GM12878 (cell line): Measurements from ENCODE around the gene ORAI1.

ENCODE experiments used
- CREB1 ChIP-seq: IDR thresholded peaks from 2 replicates; pipeline ENCODE4 v1.6.1; 2012; ENCODE audit warnings: low read depth, mild to moderate bottlenecking, inconsistent platforms
- CTCF ChIP-seq, 3 experiments: IDR thresholded peaks in 2 of 3; conservative IDR thresholded peaks in 1 of 3; 2 replicates each; pipeline ENCODE4 v1.5.1; 2011; ENCODE audit warnings: low read depth in 3 of 3, low read length in 3 of 3, mild to moderate bottlenecking in 3 of 3, control low read depth in 2 of 3, moderate library complexity in 2 of 3, inconsistent platforms in 1 of 3, mixed read lengths in 1 of 3; ENCODE audit not compliant: control insufficient read depth in 2 of 3, insufficient read depth in 1 of 3; ENCODE audit errors: extremely low read depth in 1 of 3
- EZH2 ChIP-seq: IDR thresholded peaks from 2 replicates; pipeline ENCODE4 v1.6.1; 2012; ENCODE audit warnings: low read depth, mild to moderate bottlenecking, control low read depth, inconsistent platforms, low read length, borderline replicate concordance; ENCODE audit not compliant: control insufficient read depth
- HDAC6 ChIP-seq: fragments of 200-600 bp; sonication (generic); IDR thresholded peaks from one replicate; pipeline ENCODE4 v1.8.0; 2017; ENCODE audit warnings: antibody characterized with exemption; ENCODE audit not compliant: unreplicated experiment
- IKZF2 ChIP-seq, 2 experiments: fragments of 450-650 bp; IDR thresholded peaks; 2 replicates each; pipeline ENCODE4 v1.6.1; 2017; ENCODE audit warnings: mild to moderate bottlenecking in 2 of 2, moderate library complexity in 2 of 2
- MTA2 ChIP-seq: fragments of 450-650 bp; IDR thresholded peaks from 2 replicates; pipeline ENCODE4 v1.6.1; 2016; ENCODE audit warnings: low read depth, mild to moderate bottlenecking, moderate library complexity
- MTA3 ChIP-seq: IDR thresholded peaks from 2 replicates; pipeline ENCODE4 v1.6.1; 2012; ENCODE audit warnings: low read length, inconsistent platforms, borderline replicate concordance
- NFYB ChIP-seq: IDR thresholded peaks from 2 replicates; pipeline ENCODE4 v1.6.1; 2011; ENCODE audit warnings: low read depth, mild to moderate bottlenecking, low read length, improper control_type of control experiment, moderate library complexity; ENCODE audit not compliant: insufficient read depth
- POLR2A ChIP-seq: IDR thresholded peaks from 2 replicates; pipeline ENCODE4 v1.6.1; 2011; ENCODE audit warnings: low read depth, mild to moderate bottlenecking, low read length
- POLR2AphosphoS2 ChIP-seq: IDR thresholded peaks from 2 replicates; pipeline ENCODE4 v1.6.1; 2011; ENCODE audit warnings: low read depth, mild to moderate bottlenecking, low read length, improper control_type of control experiment, moderate library complexity
- POLR2AphosphoS5 ChIP-seq: IDR thresholded peaks from 2 replicates; pipeline ENCODE4 v1.6.1; 2011; ENCODE audit warnings: mild to moderate bottlenecking, low read length, inconsistent platforms
- RFX5 ChIP-seq: IDR thresholded peaks from 2 replicates; pipeline ENCODE4 v1.6.1; 2011; ENCODE audit warnings: low read depth, low read length, improper control_type of control experiment
- TCF3 ChIP-seq: IDR thresholded peaks from 2 replicates; pipeline ENCODE4 v1.6.1; 2012; ENCODE audit warnings: low read depth, mild to moderate bottlenecking, low read length, borderline replicate concordance; ENCODE audit not compliant: insufficient read depth
- ZNF207 ChIP-seq: fragments of 450-650 bp; IDR thresholded peaks from 2 replicates; pipeline ENCODE4 v1.6.1; 2014; ENCODE audit warnings: antibody characterized with exemption, mild to moderate bottlenecking, borderline replicate concordance

GRCh38 chr12:121579981-121580868 lies 46.1 kb upstream of the ORAI1 start:
- peak; percentile 69 for TF ChIP-seq POLR2A
- TF ChIP-seq POLR2AphosphoS5, result no peak
- TF ChIP-seq IKZF2 (IDR thresholded peaks at IDR 0.05), result no peak; a peak in 1 of 4 replicates
- TF ChIP-seq POLR2AphosphoS2, result no peak
- no peak for TF ChIP-seq CTCF (IDR thresholded peaks at IDR 0.05 in 2 of 3, conservative IDR thresholded peaks at IDR 0.05 in 1 of 3; ENCODE audit: control insufficient read depth in 2 of 3, extremely low read depth in 1 of 3, insufficient read depth in 1 of 3, low read depth in 3 of 3, low read length in 3 of 3)
- TF ChIP-seq TCF3, result no peak
- TF ChIP-seq EZH2, result no peak
- peak; percentile 89 for TF ChIP-seq CREB1
- TF ChIP-seq NFYB, result no peak
- TF ChIP-seq HDAC6, result no peak
- TF ChIP-seq ZNF207, result no peak
- no peak for TF ChIP-seq RFX5
- no peak for TF ChIP-seq MTA2
- TF ChIP-seq MTA3, result no peak
